ENCODE data around the gene POLN. TPM values are rescaled to one million over a fixed set of nuclear protein-coding genes. Genes with fewer than 3 reads are reported as not detected.

Gene POLN
- total and polyA plus RNA-seq, 12 donors, result 0.69 to 10.6 (median 3.0) TPM

DNA sequence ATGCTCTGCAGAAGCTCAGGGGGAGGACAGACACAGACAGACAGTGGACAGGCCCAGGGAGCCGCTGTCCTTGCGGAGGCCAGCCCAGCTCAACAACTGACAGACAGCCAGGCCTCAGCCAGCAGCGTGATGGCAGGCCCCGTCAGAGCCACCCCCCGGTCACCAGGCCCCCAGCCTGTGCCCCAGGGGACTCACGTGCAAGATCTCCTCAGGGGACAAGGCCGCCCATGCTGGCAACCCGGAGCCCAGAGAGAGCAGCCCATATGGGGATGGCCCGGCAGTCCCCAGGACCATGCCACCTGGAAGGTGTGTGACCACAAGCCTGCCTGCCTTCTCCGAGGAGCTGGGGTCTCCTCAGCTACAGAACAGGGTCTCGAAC lies 48.0 kb upstream of the POLN start:
- TF ChIP-seq CTCF (IDR thresholded peaks at IDR 0.05), result no peak
- no peak for TF ChIP-seq POLR2A (IDR thresholded peaks at IDR 0.05)
- 89 to 100% (median 95%) methylated on average over 4 to 11 of the region's 11 CpGs for WGBS, 4 donors
- DNase-seq, result peak in 1 of 7 donors; percentile 38
- Histone ChIP-seq H3K27me3 (no peaks in the 10 kb centered on the region), H3K36me3 (replicated peaks in 1 of 2) (no peaks in the 10 kb centered on the region), H3K27ac (no peak overlapping the region), H3K4me1 (replicated peaks in 1 of 2) (peaks cover 8 to 12% of the 10 kb centered on the region in 2 donors), H3K9me3 (replicated peaks in 1 of 3) (no peaks in the 10 kb centered on the region), H3K4me3 (no peak overlapping the region)
- intact Hi-C loops (cut with DNase I), result no loop called here

- Histone ChIP-seq H3K4me1 (replicated peaks in 1 of 2) (peaks cover 8 to 12% of the 10 kb centered on the region in 2 donors), H3K4me3 (no peak overlapping the region), H3K9me3 (replicated peaks in 1 of 3) (no peaks in the 10 kb centered on the region), H3K27ac (no peak overlapping the region), H3K27me3 (no peaks in the 10 kb centered on the region), H3K36me3 (replicated peaks in 1 of 2) (no peaks in the 10 kb centered on the region)
- peak in 3 of 7 donors; percentile 3 to 45 (median 10) for DNase-seq
- no peak for TF ChIP-seq POLR2A (IDR thresholded peaks at IDR 0.05)
- no peak for TF ChIP-seq CTCF (IDR thresholded peaks at IDR 0.05)
- WGBS, 4 donors, result 84 to 94% (median 90%) methylated on average over 5 to 14 of the region's 14 CpGs
- intact Hi-C loops (cut with DNase I), result no loop called here
Observed at GRCh38 chr4:2289311-2289954, 47.5 kb upstream of the POLN start.

GRCh38 chr4:2288051-2288541 lies 46.2 kb upstream of the POLN start:
- Histone ChIP-seq H3K27ac (no peak overlapping the region), H3K36me3 (replicated peaks in 1 of 2) (no peaks in the 10 kb centered on the region), H3K9me3 (replicated peaks in 1 of 3) (no peaks in the 10 kb centered on the region), H3K4me1 (replicated peaks in 1 of 2) (peaks cover 8 to 12% of the 10 kb centered on the region in 2 donors), H3K27me3 (no peaks in the 10 kb centered on the region), H3K4me3 (no peak overlapping the region)
- 83 to 91% (median 88%) methylated on average over 6 to 10 of the region's 10 CpGs for WGBS, 4 donors
- DNase-seq, result peak in 4 of 7 donors; percentile 1 to 28 (median 8)
- intact Hi-C loops (cut with DNase I), result no loop called here
- TF ChIP-seq POLR2A (IDR thresholded peaks at IDR 0.05) (no peak), CTCF (IDR thresholded peaks at IDR 0.05) (no peak)

GRCh38 chr4:2287594-2287915 lies 45.6 kb upstream of the POLN start:
- peak in 1 of 7 donors; percentile 11 for DNase-seq
- 88 to 93% (median 90%) methylated on average over 9 of the region's 9 CpGs for WGBS, 4 donors

More at GRCh38 chr4:2287594-2287915, 45.6 kb upstream of the POLN start:
- Histone ChIP-seq H3K27me3 (no peaks in the 10 kb centered on the region), H3K4me3 (no peak overlapping the region), H3K9me3 (replicated peaks in 1 of 3) (no peaks in the 10 kb centered on the region), H3K36me3 (replicated peaks in 1 of 2) (no peaks in the 10 kb centered on the region), H3K4me1 (replicated peaks in 1 of 2) (peaks cover 3 to 7% of the 10 kb centered on the region in 2 donors), H3K27ac (no peak overlapping the region)
- intact Hi-C loops (cut with DNase I), result no loop called here
- TF ChIP-seq POLR2A (IDR thresholded peaks at IDR 0.05), result no peak
- no peak for TF ChIP-seq CTCF (IDR thresholded peaks at IDR 0.05)
